ENCODE results near the gene CYTH4. TPM values are rescaled to one million over a fixed set of nuclear protein-coding genes. Genes with fewer than 3 reads are reported as not detected.

Gene CYTH4
- total and polyA plus RNA-seq, 2 donors = 24.7 to 54.6 TPM

- H3K4me3 ChIP-seq (ENCODE audit: low read length in 2 of 2) = no peak overlapping the region
- H3K36me3 ChIP-seq (ENCODE audit: control insufficient read depth in 2 of 2, insufficient read depth in 2 of 2, low read length in 1 of 2) = no peaks in the 10 kb centered on the region
- no peak for DNase-seq (ENCODE audit: low read depth in 6 of 9, low spot score in 9 of 9)
- WGBS = 7% methylated on average over 42 of the region's 42 CpGs
- peaks cover 26 to 97% of the 10 kb centered on the region in 2 donors for H3K27me3 ChIP-seq (ENCODE audit: control insufficient read depth in 2 of 2, insufficient read depth in 1 of 2, low read length in 1 of 2)
- peaks cover 19 to 33% of the 10 kb centered on the region in 2 donors for H3K4me1 ChIP-seq (ENCODE audit: control insufficient read depth in 2 of 2, insufficient read depth in 2 of 2, low read length in 2 of 2)
- no peak overlapping the region for H3K27ac ChIP-seq (ENCODE audit: low read depth in 1 of 2, low read length in 1 of 2)
- peaks cover 0 to 7% of the 10 kb centered on the region in 2 donors for H3K9me3 ChIP-seq (ENCODE audit: control insufficient read depth in 2 of 2, insufficient read depth in 1 of 2, low read length in 1 of 2)
Observed at GRCh38 chr22:37334461-37334858, 52.2 kb downstream of the CYTH4 start.

- no peak for DNase-seq (ENCODE audit: low read depth in 6 of 9, low spot score in 9 of 9)
- H3K4me1 ChIP-seq (ENCODE audit: control insufficient read depth in 2 of 2, insufficient read depth in 2 of 2, low read length in 2 of 2) = peaks cover 19 to 30% of the 10 kb centered on the region in 2 donors
- H3K27ac ChIP-seq (ENCODE audit: low read depth in 1 of 2, low read length in 1 of 2) = no peak overlapping the region
- no peak overlapping the region for H3K4me3 ChIP-seq (ENCODE audit: low read length in 2 of 2)
- H3K36me3 ChIP-seq (ENCODE audit: control insufficient read depth in 2 of 2, insufficient read depth in 2 of 2, low read length in 1 of 2) = no peaks in the 10 kb centered on the region
- peaks cover 0 to 7% of the 10 kb centered on the region in 2 donors for H3K9me3 ChIP-seq (ENCODE audit: control insufficient read depth in 2 of 2, insufficient read depth in 1 of 2, low read length in 1 of 2)
- 16% methylated on average over 50 of the region's 50 CpGs for WGBS
- H3K27me3 ChIP-seq (ENCODE audit: control insufficient read depth in 2 of 2, insufficient read depth in 1 of 2, low read length in 1 of 2) = peaks cover 26 to 97% of the 10 kb centered on the region in 2 donors
Observed at GRCh38 chr22:37334859-37335805, 52.8 kb downstream of the CYTH4 start.

GRCh38 chr22:37335806-37336199, 53.5 kb downstream of the CYTH4 start:
- Histone ChIP-seq H3K9me3 (ENCODE audit: control insufficient read depth in 2 of 2, insufficient read depth in 1 of 2, low read length in 1 of 2) (peaks cover 0 to 7% of the 10 kb centered on the region in 2 donors), H3K4me3 (ENCODE audit: low read length in 2 of 2) (no peak overlapping the region), H3K36me3 (ENCODE audit: control insufficient read depth in 2 of 2, insufficient read depth in 2 of 2, low read length in 1 of 2) (no peaks in the 10 kb centered on the region), H3K4me1 (ENCODE audit: control insufficient read depth in 2 of 2, insufficient read depth in 2 of 2, low read length in 2 of 2) (peaks cover 12 to 23% of the 10 kb centered on the region in 2 donors), H3K27me3 (ENCODE audit: control insufficient read depth in 2 of 2, insufficient read depth in 1 of 2, low read length in 1 of 2) (peaks cover 26 to 98% of the 10 kb centered on the region in 2 donors), H3K27ac (ENCODE audit: low read depth in 1 of 2, low read length in 1 of 2) (no peak overlapping the region)
- no peak for DNase-seq (ENCODE audit: low read depth in 6 of 9, low spot score in 9 of 9)
- 72% methylated on average over 7 of the region's 7 CpGs for WGBS

GRCh38 chr22:37336579-37336978, 54.3 kb downstream of the CYTH4 start:
- H3K9me3 ChIP-seq (ENCODE audit: control insufficient read depth in 2 of 2, insufficient read depth in 1 of 2, low read length in 1 of 2) = peaks cover 0 to 7% of the 10 kb centered on the region in 2 donors
- no peak overlapping the region for H3K27ac ChIP-seq (ENCODE audit: low read depth in 1 of 2, low read length in 1 of 2)
- H3K36me3 ChIP-seq (ENCODE audit: control insufficient read depth in 2 of 2, insufficient read depth in 2 of 2, low read length in 1 of 2) = no peaks in the 10 kb centered on the region
- WGBS = 91% methylated on average over 8 of the region's 8 CpGs
- H3K27me3 ChIP-seq (ENCODE audit: control insufficient read depth in 2 of 2, insufficient read depth in 1 of 2, low read length in 1 of 2) = peaks cover 26 to 99% of the 10 kb centered on the region in 2 donors
- H3K4me1 ChIP-seq (ENCODE audit: control insufficient read depth in 2 of 2, insufficient read depth in 2 of 2, low read length in 2 of 2) = peaks cover 6 to 16% of the 10 kb centered on the region in 2 donors
- no peak overlapping the region for H3K4me3 ChIP-seq (ENCODE audit: low read length in 2 of 2)
- no peak for DNase-seq (ENCODE audit: low read depth in 6 of 9, low spot score in 9 of 9)

- WGBS = 96% methylated on average over 8 of the region's 8 CpGs
- H3K27me3 ChIP-seq (ENCODE audit: control insufficient read depth in 2 of 2, insufficient read depth in 1 of 2, low read length in 1 of 2) = peaks cover 24 to 98% of the 10 kb centered on the region in 2 donors
- H3K9me3 ChIP-seq (ENCODE audit: control insufficient read depth in 2 of 2, insufficient read depth in 1 of 2, low read length in 1 of 2) = peaks cover 0 to 7% of the 10 kb centered on the region in 2 donors
- no peak overlapping the region for H3K4me3 ChIP-seq (ENCODE audit: low read length in 2 of 2)
- H3K36me3 ChIP-seq (ENCODE audit: control insufficient read depth in 2 of 2, insufficient read depth in 2 of 2, low read length in 1 of 2) = no peaks in the 10 kb centered on the region
- H3K27ac ChIP-seq (ENCODE audit: low read depth in 1 of 2, low read length in 1 of 2) = no peak overlapping the region
- DNase-seq (ENCODE audit: low read depth in 6 of 9, low spot score in 9 of 9) = no peak
- H3K4me1 ChIP-seq (ENCODE audit: control insufficient read depth in 2 of 2, insufficient read depth in 2 of 2, low read length in 2 of 2) = peaks cover 0 to 16% of the 10 kb centered on the region in 2 donors
Observed at GRCh38 chr22:37337204-37337943, 55.1 kb downstream of the CYTH4 start.

- no peak overlapping the region for H3K27ac ChIP-seq (ENCODE audit: low read depth in 1 of 2, low read length in 1 of 2)
- H3K4me1 ChIP-seq (ENCODE audit: control insufficient read depth in 2 of 2, insufficient read depth in 2 of 2, low read length in 2 of 2) = peaks cover 0 to 18% of the 10 kb centered on the region in 2 donors
- peaks cover 14 to 88% of the 10 kb centered on the region in 2 donors for H3K27me3 ChIP-seq (ENCODE audit: control insufficient read depth in 2 of 2, insufficient read depth in 1 of 2, low read length in 1 of 2)
- WGBS = 97% methylated on average over 10 of the region's 10 CpGs
- no peaks in the 10 kb centered on the region for H3K36me3 ChIP-seq (ENCODE audit: control insufficient read depth in 2 of 2, insufficient read depth in 2 of 2, low read length in 1 of 2)
- H3K9me3 ChIP-seq (ENCODE audit: control insufficient read depth in 2 of 2, insufficient read depth in 1 of 2, low read length in 1 of 2) = peaks cover 0 to 7% of the 10 kb centered on the region in 2 donors
- H3K4me3 ChIP-seq (ENCODE audit: low read length in 2 of 2) = no peak overlapping the region
- no peak for DNase-seq (ENCODE audit: low read depth in 6 of 9, low spot score in 9 of 9)
Observed at GRCh38 chr22:37338539-37339246, 56.4 kb downstream of the CYTH4 start.

GRCh38 chr22:37340331-37341262, 58.3 kb downstream of the CYTH4 start:
- no peak overlapping the region for H3K4me3 ChIP-seq (ENCODE audit: low read length in 2 of 2)
- WGBS = 81% methylated on average over 24 of the region's 24 CpGs
- no peak overlapping the region for H3K27ac ChIP-seq (ENCODE audit: low read depth in 1 of 2, low read length in 1 of 2)
- H3K27me3 ChIP-seq (ENCODE audit: control insufficient read depth in 2 of 2, insufficient read depth in 1 of 2, low read length in 1 of 2) = peaks cover 5 to 71% of the 10 kb centered on the region in 2 donors
- H3K36me3 ChIP-seq (ENCODE audit: control insufficient read depth in 2 of 2, insufficient read depth in 2 of 2, low read length in 1 of 2) = no peaks in the 10 kb centered on the region
- no peak for DNase-seq (ENCODE audit: low read depth in 6 of 9, low spot score in 9 of 9)
- no peaks in the 10 kb centered on the region for H3K9me3 ChIP-seq (ENCODE audit: control insufficient read depth in 2 of 2, insufficient read depth in 1 of 2, low read length in 1 of 2)
- H3K4me1 ChIP-seq (ENCODE audit: control insufficient read depth in 2 of 2, insufficient read depth in 2 of 2, low read length in 2 of 2) = peaks cover 0 to 9% of the 10 kb centered on the region in 2 donors

GRCh38 chr22:37342065-37342464, 59.8 kb downstream of the CYTH4 start:
- DNase-seq (ENCODE audit: low read depth in 6 of 9, low spot score in 9 of 9) = no peak
- 95% methylated on average over 6 of the region's 6 CpGs for WGBS
- peaks cover 0 to 57% of the 10 kb centered on the region in 2 donors for H3K27me3 ChIP-seq (ENCODE audit: control insufficient read depth in 2 of 2, insufficient read depth in 1 of 2, low read length in 1 of 2)
- no peak overlapping the region for H3K27ac ChIP-seq (ENCODE audit: low read depth in 1 of 2, low read length in 1 of 2)
- no peaks in the 10 kb centered on the region for H3K9me3 ChIP-seq (ENCODE audit: control insufficient read depth in 2 of 2, insufficient read depth in 1 of 2, low read length in 1 of 2)
- no peaks in the 10 kb centered on the region for H3K36me3 ChIP-seq (ENCODE audit: control insufficient read depth in 2 of 2, insufficient read depth in 2 of 2, low read length in 1 of 2)
- no peak overlapping the region for H3K4me3 ChIP-seq (ENCODE audit: low read length in 2 of 2)
- H3K4me1 ChIP-seq (ENCODE audit: control insufficient read depth in 2 of 2, insufficient read depth in 2 of 2, low read length in 2 of 2) = peaks cover 0 to 8% of the 10 kb centered on the region in 2 donors
